SK-N-SH (cell line): Measurements from ENCODE around the gene USP6. TPM values are rescaled to one million over a fixed set of nuclear protein-coding genes. Genes with fewer than 3 reads are reported as not detected.
A peak's percentile ranks its signal among the peaks of the same experiment; 100 is the strongest.

ENCODE experiments used
- CTCF ChIA-PET: fragments of 300-600, 350-600 bp; formaldehyde crosslinking; extraction: SDS; loops from one replicate; lab custom pipeline; 2021; lab: Yijun Ruan, JAX
- POLR2A ChIA-PET: fragments of 350-600 bp; sonication (Branson Sonifier 250); formaldehyde crosslinking; extraction: SDS; loops from one replicate; lab custom pipeline; 2020; ENCODE audit warnings: antibody characterized with exemption, inconsistent platforms; lab: Yijun Ruan, JAX
- DNase-seq: peaks from one replicate; pipeline ENCODE4 v3.0.0; 2012
- H2AFZ ChIP-seq: fragments of 200-600 bp; sonication (generic); 2 replicates; pipeline ENCODE4 v1.8.1; 2016; ENCODE audit warnings: antibody characterized with exemption, mild to moderate bottlenecking, low read depth
- H3F3A ChIP-seq: fragments of 200-600 bp; sonication (generic); replicated peaks from 2 replicates; pipeline ENCODE3; 2016; ENCODE audit warnings: antibody characterized with exemption, mild to moderate bottlenecking; ENCODE audit not compliant: insufficient read depth
- H3K27ac ChIP-seq, 2 experiments: fragments of 200-500 bp in 1 of 2; fragments of 200-600 bp in 1 of 2; sonication (Bioruptor generic) in 1 of 2; sonication (generic), shearing (Covaris generic) in 1 of 2; 2 replicates each; pipeline versions ENCODE4 v1.5.1 to v1.6.1; 2014 to 2016; ENCODE audit warnings: low read depth in 2 of 2, inconsistent platforms in 1 of 2, low read length in 1 of 2, mild to moderate bottlenecking in 1 of 2, mixed read lengths in 1 of 2
- H3K27me3 ChIP-seq: fragments of 200-600 bp; sonication (generic), shearing (Covaris generic); 2 replicates; pipeline ENCODE4 v1.6.1; 2016; ENCODE audit warnings: mixed run types; ENCODE audit not compliant: insufficient read depth
- H3K36me3 ChIP-seq, 2 experiments: fragments of 200-500 bp in 1 of 2; fragments of 200-600 bp in 1 of 2; sonication (Bioruptor generic) in 1 of 2; sonication (generic) in 1 of 2; replicated peaks in 1 of 2; 2 replicates each; pipeline versions ENCODE3 to v1.5.1; 2014 to 2016; ENCODE audit warnings: low read length in 1 of 2, mild to moderate bottlenecking in 1 of 2; ENCODE audit not compliant: insufficient read depth in 2 of 2, control insufficient read depth in 1 of 2
- H3K4me1 ChIP-seq, 2 experiments: fragments of 200-500 bp in 1 of 2; fragments of 200-600 bp in 1 of 2; sonication (Bioruptor generic) in 1 of 2; sonication (generic), shearing (Covaris generic) in 1 of 2; 2 replicates each; pipeline versions ENCODE4 v1.5.1 to v1.6.1; 2014 to 2016; ENCODE audit warnings: low read depth in 1 of 2, low read length in 1 of 2, mixed run types in 1 of 2; ENCODE audit not compliant: insufficient read depth in 2 of 2, control insufficient read depth in 1 of 2
- H3K4me2 ChIP-seq: fragments of 200-600 bp; sonication (generic), shearing (Covaris generic); 2 replicates; pipeline ENCODE4 v1.6.1; 2017; ENCODE audit warnings: mixed run types
- H3K4me3 ChIP-seq, 2 experiments: fragments of 200-500 bp in 1 of 2; fragments of 200-600 bp in 1 of 2; sonication (Bioruptor generic) in 1 of 2; sonication (generic), shearing (Covaris generic) in 1 of 2; 2 replicates each; pipeline versions ENCODE4 v1.5.1 to v1.8.1; 2014 to 2016; ENCODE audit warnings: low read depth in 2 of 2, inconsistent platforms in 1 of 2, low read length in 1 of 2, mild to moderate bottlenecking in 1 of 2, mixed read lengths in 1 of 2, moderate library complexity in 1 of 2
- H3K79me2 ChIP-seq: fragments of 200-600 bp; sonication (generic); 2 replicates; pipeline ENCODE4 v1.8.1; 2017; ENCODE audit warnings: mild to moderate bottlenecking; ENCODE audit not compliant: insufficient read depth
- H3K9ac ChIP-seq: fragments of 200-600 bp; sonication (generic); 2 replicates; pipeline ENCODE4 v1.6.1; 2017; ENCODE audit warnings: mixed run types
- H3K9me2 ChIP-seq: fragments of 200-600 bp; sonication (generic); 2 replicates; pipeline ENCODE4 v1.6.1; 2017; ENCODE audit warnings: mixed run types
- H3K9me3 ChIP-seq: fragments of 200-600 bp; sonication (generic); 2 replicates; pipeline ENCODE4 v1.6.1; 2017; ENCODE audit warnings: mixed run types, mild to moderate bottlenecking, moderate library complexity
- H4K20me1 ChIP-seq: fragments of 200-600 bp; sonication (generic); 2 replicates; pipeline ENCODE4 v1.6.1; 2017; ENCODE audit warnings: mild to moderate bottlenecking, mixed run types; ENCODE audit not compliant: insufficient read depth
- CHD2 ChIP-seq: fragments of 150-350 bp; IDR thresholded peaks from 2 replicates; pipeline ENCODE4 v1.6.1; 2018; ENCODE audit warnings: low read length; ENCODE audit not compliant: partially characterized antibody
- ELF1 ChIP-seq: IDR thresholded peaks from 2 replicates; pipeline ENCODE4 v1.4.0; 2012
- EP300 ChIP-seq, 2 experiments: IDR thresholded peaks; 2 replicates each; pipeline versions ENCODE4 v1.4.0 to v1.6.1; 2012; ENCODE audit warnings: borderline replicate concordance in 1 of 2, low read depth in 1 of 2, low read length in 1 of 2
- EZH2phosphoT487 ChIP-seq: fragments of 200-600 bp; sonication (generic); IDR thresholded peaks from 2 replicates; pipeline ENCODE4 v1.6.1; 2017; ENCODE audit warnings: low read depth, mixed run types, mild to moderate bottlenecking, antibody characterized with exemption, moderate library complexity, borderline replicate concordance
- FOXJ3 ChIP-seq: sonication (generic); formaldehyde crosslinking; IDR thresholded peaks from 2 replicates; pipeline ENCODE4 v1.5.1; 2020; ENCODE audit warnings: mild to moderate bottlenecking, missing genetic modification reagents
- GABPA ChIP-seq: IDR thresholded peaks from 2 replicates; pipeline ENCODE4 v1.4.0; 2012; ENCODE audit warnings: low read depth, mild to moderate bottlenecking
- IRF3 ChIP-seq: fragments of 150-350 bp; IDR thresholded peaks from 2 replicates; pipeline ENCODE4 v1.6.1; 2016; ENCODE audit warnings: mild to moderate bottlenecking, low read depth, low read length
- JUND ChIP-seq: IDR thresholded peaks from 2 replicates; pipeline ENCODE4 v1.4.0; 2012
- MAX ChIP-seq: IDR thresholded peaks from 2 replicates; pipeline ENCODE4 v1.4.0; 2012; ENCODE audit warnings: low read depth
- TCF12 ChIP-seq: IDR thresholded peaks from 2 replicates; pipeline ENCODE4 v1.4.0; 2012
- USF1 ChIP-seq: IDR thresholded peaks from 2 replicates; pipeline ENCODE4 v1.4.0; 2012; ENCODE audit warnings: low read depth, borderline replicate concordance
- ZBTB33 ChIP-seq: IDR thresholded peaks from 2 replicates; pipeline ENCODE4 v1.4.0; 2012; ENCODE audit warnings: low read depth, borderline replicate concordance
- WGBS: methylation state at CpG from one replicate; pipeline ENCODE4 v1.1.6; 2017; ENCODE audit warnings: low lambda C conversion rate; 5-methylcytosine and 5-hydroxymethylcytosine counted together
- polyA plus RNA-seq, 3 experiments: library from polyadenylated mRNA; depleted of rRNA; stranded (reverse); fragments of >200 nt; gene quantifications; 2 replicates each; pipeline ENCODE4 v1.2.3, GENCODE V29; 2012

The USP6 gene
- polyA plus RNA-seq, 1 of the 3 experiments (the other 2 are of a cell fraction): not detected

- POLR2A ChIA-PET: interaction anchor here (2.0 kb wide), 1 partner anchor 33 kb away, joined by 6 read pairs; the partner anchor contains the start of gene ZNF232
- TF ChIP-seq ZBTB33: 0 out of 2 replicates have a peak, but pooled peaks have one; percentile 20
- TF ChIP-seq MAX: peak; percentile 95
- no peak for TF ChIP-seq CHD2
- peak; percentile 84 for TF ChIP-seq GABPA
- no peak for TF ChIP-seq IRF3
- no peak for TF ChIP-seq JUND
- no peak for TF ChIP-seq EP300 (IDR thresholded peaks at IDR 0.05; ENCODE audit: borderline replicate concordance in 1 of 2, low read depth in 1 of 2, low read length in 1 of 2)
- no peak for TF ChIP-seq FOXJ3 (CRISPR knock-in tag)
- TF ChIP-seq TCF12: peak; percentile 38; the same call in 1 of the 2 replicates
- TF ChIP-seq USF1: peak; percentile 65; the same call in 1 of the 2 replicates
- peak; percentile 72 for TF ChIP-seq ELF1
- TF ChIP-seq EZH2phosphoT487: no peak
- H3K9me3 ChIP-seq: no peaks in the 10 kb centered on the region
- no peaks in the 10 kb centered on the region for H3K36me3 ChIP-seq
- no peaks in the 10 kb centered on the region for H3K27me3 ChIP-seq
- H3K4me3 ChIP-seq: peak within 1 kb of the TSS; percentile 64 to 69
- peak within 1 kb of the TSS in 1 of 2 experiments; percentile 64; a peak in 2 of 4 replicates for H3K27ac ChIP-seq
- peak within 1 kb of the TSS; percentile 92 for H2AFZ ChIP-seq
- H3K79me2 ChIP-seq: no peaks in the 10 kb centered on the region
- peak within 1 kb of the TSS; percentile 57 for H3K9ac ChIP-seq
- CTCF ChIA-PET: interaction anchor here (0.8 to 2.0 kb wide), 5 partner anchors 10 to 91 kb away, joined by 3 to 9 read pairs (median 3); partner anchors contain the start of gene CAMTA2
- no peaks in the 10 kb centered on the region for H3F3A ChIP-seq
- no peaks in the 10 kb centered on the region for H3K9me2 ChIP-seq
- H3K4me2 ChIP-seq: peak within 1 kb of the TSS; percentile 78
- H4K20me1 ChIP-seq: no peaks in the 10 kb centered on the region
- H3K4me1 ChIP-seq: peaks cover 0 to 9% of the 10 kb centered on the region in 2 experiments; a peak in 1 of 4 replicates
- WGBS: 8% methylated on average over 26 of the region's 75 CpGs
- peak; percentile 95 for DNase-seq
These were observed 37.5 kb upstream of the USP6 start, which contains the start of gene ZFP3 for GRCh38 chr17:5078106-5079028. Gene ZFP3, plus strand, starts transcription at chr17:5078467. Its CDS starts 13,038 bp downstream, at chr17:5091505.
